Stimulated activated CD4-positive, alpha-beta T cell treated with anti-CD3 and anti-CD28 coated beads, Interleukin-15, amount 100 ng/mL, for 24 hours (primary cell): ENCODE results near the gene TCIRG1.
"Not testable (repeated sequence)": the region's sequence is repeated elsewhere in the genome, so short reads cannot be mapped to it uniquely, and the experiment has no call there.

Experiments used
- DNase-seq: peaks from one replicate; pipeline ENCODE4 v3.0.0-alpha.2; 2020

TCIRG1 gene

GRCh38 chr11:68090706-68091105, 51.9 kb downstream of the TCIRG1 start:
- no peak for DNase-seq

- DNase-seq: no peak
These were observed 53.6 kb downstream of the TCIRG1 start for GRCh38 chr11:68092411-68092810.

DNA sequence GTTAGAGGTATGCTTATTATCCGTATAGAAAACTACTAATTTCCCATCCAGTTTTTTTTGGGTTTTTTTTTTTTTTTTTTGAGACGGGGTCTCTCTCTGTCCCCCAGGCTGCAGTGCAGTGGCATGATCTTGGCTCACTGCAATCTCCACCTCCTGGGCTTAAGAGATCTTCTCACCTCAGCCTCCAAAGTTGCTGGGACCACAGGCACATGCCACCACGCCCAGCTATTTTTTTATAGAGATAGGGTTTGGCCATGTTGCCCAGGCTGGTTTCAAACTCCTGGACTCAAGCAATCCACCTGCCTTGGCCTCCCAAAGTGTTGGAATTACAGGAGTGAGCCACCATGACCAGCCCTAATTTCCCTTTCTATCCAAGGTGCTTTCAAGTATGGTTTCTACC, 54.1 kb downstream of the TCIRG1 start:
- DNase-seq: not testable (repeated sequence)

- DNase-seq: no peak
These were observed 54.7 kb downstream of the TCIRG1 start for GRCh38 chr11:68093565-68093964.

DNA sequence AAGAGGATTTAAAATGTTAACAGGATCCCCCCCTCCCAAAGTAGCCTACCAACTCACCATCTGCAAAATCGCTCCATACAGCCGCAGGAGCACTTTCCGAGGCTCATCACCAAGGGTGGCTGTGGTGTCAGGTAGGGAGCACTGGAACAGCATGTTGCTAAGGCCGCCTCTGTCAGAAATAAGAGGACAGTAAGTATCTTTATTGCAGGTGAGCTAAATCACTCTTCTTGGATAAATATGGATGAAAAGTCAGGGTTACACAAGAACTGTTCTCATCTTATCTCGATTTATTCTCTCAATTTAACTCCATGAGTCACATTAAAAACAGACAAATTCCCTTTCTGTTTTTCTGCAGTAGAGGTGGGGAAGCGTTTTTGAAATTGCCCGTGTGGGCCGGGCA, 58.1 kb downstream of the TCIRG1 start:
- no peak for DNase-seq

- no peak for DNase-seq
These were observed 60.2 kb downstream of the TCIRG1 start for GRCh38 chr11:68099057-68099456.

- DNase-seq: peak; percentile 35
These were observed 60.9 kb downstream of the TCIRG1 start for GRCh38 chr11:68099474-68100405.
